ENCODE data around the gene KIF5C. TPM values are rescaled to one million over a fixed set of nuclear protein-coding genes. Genes with fewer than 3 reads are reported as not detected.

KIF5C gene
- total and polyA plus RNA-seq, 4 donors: 0.06 to 0.25 (median 0.14) TPM

GRCh38 chr2:148932536-148932935, 57.5 kb downstream of the KIF5C start:
- H3K4me1 ChIP-seq (ENCODE audit: control insufficient read depth in 4 of 4, insufficient read depth in 4 of 4, low read length in 3 of 4): no peaks in the 10 kb centered on the region
- H3K9me3 ChIP-seq (ENCODE audit: control insufficient read depth in 4 of 4, low read length in 3 of 4): no peaks in the 10 kb centered on the region
- no peak for TF ChIP-seq CTCF (IDR thresholded peaks at IDR 0.05; ENCODE audit: low read depth, low read length, missing input control)
- TF ChIP-seq YY1 (IDR thresholded peaks at IDR 0.05): no peak
- TF ChIP-seq NR2F2 (IDR thresholded peaks at IDR 0.05): no peak

GRCh38 chr2:148933456-148933855, 58.4 kb downstream of the KIF5C start:
- Histone ChIP-seq H3K27ac (ENCODE audit: low read depth in 1 of 2, low read length in 2 of 2) (no peak overlapping the region), H3K27me3 (ENCODE audit: control insufficient read depth in 4 of 4, insufficient read depth in 4 of 4, low read length in 3 of 4) (no peaks in the 10 kb centered on the region), H3K4me3 (ENCODE audit: low read depth in 1 of 3, low read length in 3 of 3) (no peak overlapping the region), H3K9ac (ENCODE audit: low read depth in 1 of 2, low read length in 2 of 2) (no peak overlapping the region), H3K9me3 (ENCODE audit: control insufficient read depth in 4 of 4, low read length in 3 of 4) (no peaks in the 10 kb centered on the region), H3K4me1 (ENCODE audit: control insufficient read depth in 4 of 4, insufficient read depth in 4 of 4, low read length in 3 of 4) (no peaks in the 10 kb centered on the region), H3K36me3 (ENCODE audit: control insufficient read depth in 4 of 4, insufficient read depth in 3 of 4, low read depth in 1 of 4, low read length in 3 of 4) (no peaks in the 10 kb centered on the region)
- 98% methylated on average over 7 of the region's 7 CpGs for WGBS
- DNase-seq (ENCODE audit: low spot score): no peak
- TF ChIP-seq JUND (IDR thresholded peaks at IDR 0.05) (no peak), REST (IDR thresholded peaks at IDR 0.05) (no peak), YY1 (IDR thresholded peaks at IDR 0.05) (no peak), FOXA2 (IDR thresholded peaks at IDR 0.05) (no peak), RXRA (IDR thresholded peaks at IDR 0.05) (no peak), GABPA (IDR thresholded peaks at IDR 0.05 in 1 of 2, conservative IDR thresholded peaks at IDR 0.05 in 1 of 2) (no peak), RAD21 (IDR thresholded peaks at IDR 0.05) (no peak), ATF3 (IDR thresholded peaks at IDR 0.05) (no peak), CTCF (IDR thresholded peaks at IDR 0.05; ENCODE audit: low read depth, low read length, missing input control) (no peak), HNF4G (IDR thresholded peaks at IDR 0.05) (no peak), MAX (IDR thresholded peaks at IDR 0.05) (no peak), HNF4A (conservative IDR thresholded peaks at IDR 0.05) (no peak), NR2F2 (IDR thresholded peaks at IDR 0.05) (no peak), TAF1 (conservative IDR thresholded peaks at IDR 0.05) (no peak), ZBTB33 (IDR thresholded peaks at IDR 0.05) (no peak), EGR1 (IDR thresholded peaks at IDR 0.05; ENCODE audit: low read depth in 2 of 2) (no peak), FOXA1 (IDR thresholded peaks at IDR 0.05) (no peak), SP1 (IDR thresholded peaks at IDR 0.05) (no peak)

More at GRCh38 chr2:148932536-148932935, 57.5 kb downstream of the KIF5C start:
- 80% methylated on average over 7 of the region's 7 CpGs for WGBS
- H3K36me3 ChIP-seq (ENCODE audit: control insufficient read depth in 4 of 4, insufficient read depth in 3 of 4, low read depth in 1 of 4, low read length in 3 of 4): no peaks in the 10 kb centered on the region
- H3K9ac ChIP-seq (ENCODE audit: low read depth in 1 of 2, low read length in 2 of 2): no peak overlapping the region
- no peak for DNase-seq (ENCODE audit: low spot score)
- H3K27ac ChIP-seq (ENCODE audit: low read depth in 1 of 2, low read length in 2 of 2): no peak overlapping the region
- H3K27me3 ChIP-seq (ENCODE audit: control insufficient read depth in 4 of 4, insufficient read depth in 4 of 4, low read length in 3 of 4): no peaks in the 10 kb centered on the region
- no peak overlapping the region for H3K4me3 ChIP-seq (ENCODE audit: low read depth in 1 of 3, low read length in 3 of 3)
